Measurements from ENCODE around the gene PRR12.

Gene PRR12

DNA sequence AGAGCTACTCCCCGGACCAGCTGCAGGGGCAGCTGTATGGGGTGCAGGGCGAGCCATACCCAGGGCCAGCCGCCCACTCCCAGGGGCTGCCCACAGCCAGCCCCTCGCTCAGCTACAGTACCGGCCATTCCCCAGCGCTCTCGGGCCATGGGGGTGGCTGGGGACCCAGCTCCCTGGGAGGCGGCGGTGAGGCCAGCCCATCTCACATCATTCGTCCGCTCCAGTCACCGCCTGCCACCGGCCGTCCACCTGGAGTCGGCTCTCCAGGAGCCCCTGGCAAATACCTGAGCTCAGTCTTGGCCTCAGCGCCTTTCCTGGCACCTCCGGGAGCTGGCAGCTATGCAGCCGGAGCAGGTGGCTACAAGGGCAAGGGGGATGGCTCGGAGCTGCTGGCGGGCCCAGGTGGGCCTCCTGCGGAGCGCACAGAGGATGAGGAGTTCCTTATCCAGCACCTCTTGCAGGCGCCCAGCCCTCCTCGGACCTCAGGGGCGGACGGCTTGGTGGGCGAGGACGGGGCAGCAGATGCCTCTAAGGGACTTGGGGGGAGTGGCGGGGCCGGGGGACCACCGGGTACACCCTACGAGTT lies 4.9 kb downstream of the PRR12 start:
- Histone ChIP-seq H3K4me1 (no peaks in the 10 kb centered on the region), H3K79me2 (peaks cover 30% of the 10 kb centered on the region), H2AFZ (no peak overlapping the region), H3K9ac (no peak overlapping the region), H3K9me3 (ENCODE audit: control insufficient read depth, low read length) (no peaks in the 10 kb centered on the region), H3K27ac (no peak overlapping the region), H3K36me3 (ENCODE audit: control insufficient read depth, insufficient read depth, low read length) (no peaks in the 10 kb centered on the region), H3K4me3 (ENCODE audit: low read depth, low read length) (no peak overlapping the region), H3K4me2 (ENCODE audit: low read length) (no peak overlapping the region), H3K27me3 (ENCODE audit: control insufficient read depth, insufficient read depth, low read length) (no peaks in the 10 kb centered on the region)
- TF ChIP-seq, protein P1, sequence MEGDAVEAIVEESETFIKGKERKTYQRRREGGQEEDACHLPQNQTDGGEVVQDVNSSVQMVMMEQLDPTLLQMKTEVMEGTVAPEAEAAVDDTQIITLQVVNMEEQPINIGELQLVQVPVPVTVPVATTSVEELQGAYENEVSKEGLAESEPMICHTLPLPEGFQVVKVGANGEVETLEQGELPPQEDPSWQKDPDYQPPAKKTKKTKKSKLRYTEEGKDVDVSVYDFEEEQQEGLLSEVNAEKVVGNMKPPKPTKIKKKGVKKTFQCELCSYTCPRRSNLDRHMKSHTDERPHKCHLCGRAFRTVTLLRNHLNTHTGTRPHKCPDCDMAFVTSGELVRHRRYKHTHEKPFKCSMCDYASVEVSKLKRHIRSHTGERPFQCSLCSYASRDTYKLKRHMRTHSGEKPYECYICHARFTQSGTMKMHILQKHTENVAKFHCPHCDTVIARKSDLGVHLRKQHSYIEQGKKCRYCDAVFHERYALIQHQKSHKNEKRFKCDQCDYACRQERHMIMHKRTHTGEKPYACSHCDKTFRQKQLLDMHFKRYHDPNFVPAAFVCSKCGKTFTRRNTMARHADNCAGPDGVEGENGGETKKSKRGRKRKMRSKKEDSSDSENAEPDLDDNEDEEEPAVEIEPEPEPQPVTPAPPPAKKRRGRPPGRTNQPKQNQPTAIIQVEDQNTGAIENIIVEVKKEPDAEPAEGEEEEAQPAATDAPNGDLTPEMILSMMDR (IDR thresholded peaks at IDR 0.05) = no peak

DNA sequence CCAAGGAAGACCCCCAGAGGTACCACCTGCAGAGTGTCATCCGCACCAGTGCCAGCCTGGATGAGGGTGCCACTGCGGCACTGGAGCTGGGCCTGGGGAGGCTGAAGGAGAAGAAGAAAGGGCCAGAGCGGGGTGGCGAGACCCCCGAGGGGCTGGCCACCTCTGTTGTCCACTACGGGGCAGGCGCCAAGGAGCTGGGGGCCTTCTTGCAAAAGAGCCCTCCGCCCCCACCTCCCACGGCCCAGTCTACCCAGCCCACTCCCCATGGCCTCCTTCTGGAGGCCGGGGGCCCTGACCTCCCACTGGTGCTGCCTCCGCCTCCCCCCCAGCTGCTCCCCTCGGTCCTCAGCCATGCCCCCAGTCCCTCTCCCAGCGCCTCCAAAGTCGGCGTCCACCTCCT lies 5.4 kb downstream of the PRR12 start:
- no peak overlapping the region for H3K4me2 ChIP-seq (ENCODE audit: low read length)
- H2AFZ ChIP-seq = no peak overlapping the region
- H3K4me3 ChIP-seq (ENCODE audit: low read depth, low read length) = no peak overlapping the region
- no peaks in the 10 kb centered on the region for H3K9me3 ChIP-seq (ENCODE audit: control insufficient read depth, low read length)
- H3K4me1 ChIP-seq = no peaks in the 10 kb centered on the region
- no peaks in the 10 kb centered on the region for H3K27me3 ChIP-seq (ENCODE audit: control insufficient read depth, insufficient read depth, low read length)
- TF ChIP-seq, protein P1 (IDR thresholded peaks at IDR 0.05) = no peak
- H3K79me2 ChIP-seq = peaks cover 33% of the 10 kb centered on the region
- H3K36me3 ChIP-seq (ENCODE audit: control insufficient read depth, insufficient read depth, low read length) = no peaks in the 10 kb centered on the region
- H3K27ac ChIP-seq = no peak overlapping the region
- H3K9ac ChIP-seq = no peak overlapping the region

DNA sequence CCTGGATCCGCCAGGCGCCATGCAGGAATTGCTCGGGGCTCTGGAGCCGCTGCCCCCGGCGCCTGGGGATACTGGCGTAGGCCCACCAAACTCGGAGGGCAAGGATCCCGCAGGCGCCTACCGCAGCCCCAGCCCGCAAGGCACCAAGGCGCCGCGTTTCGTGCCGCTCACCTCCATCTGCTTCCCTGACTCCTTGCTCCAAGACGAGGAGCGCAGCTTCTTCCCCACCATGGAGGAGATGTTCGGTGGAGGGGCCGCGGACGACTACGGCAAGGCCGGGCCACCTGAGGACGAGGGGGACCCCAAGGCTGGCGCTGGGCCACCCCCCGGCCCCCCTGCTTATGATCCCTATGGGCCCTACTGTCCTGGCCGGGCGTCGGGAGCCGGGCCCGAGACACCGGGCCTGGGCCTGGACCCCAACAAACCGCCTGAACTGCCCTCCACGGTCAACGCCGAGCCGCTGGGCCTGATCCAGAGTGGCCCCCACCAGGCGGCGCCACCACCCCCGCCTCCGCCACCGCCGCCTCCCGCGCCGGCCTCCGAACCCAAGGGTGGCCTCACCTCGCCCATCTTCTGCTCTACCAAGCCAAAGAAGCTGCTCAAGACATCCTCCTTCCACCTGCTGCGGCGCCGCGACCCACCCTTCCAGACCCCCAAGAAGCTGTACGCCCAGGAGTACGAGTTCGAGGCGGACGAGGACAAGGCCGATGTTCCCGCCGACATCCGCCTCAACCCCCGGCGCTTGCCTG lies 6.1 kb downstream of the PRR12 start:
- Histone ChIP-seq H3K9me3 (ENCODE audit: control insufficient read depth, low read length) (no peaks in the 10 kb centered on the region), H3K4me3 (ENCODE audit: low read depth, low read length) (no peak overlapping the region), H3K27ac (no peak overlapping the region), H3K4me2 (ENCODE audit: low read length) (no peak overlapping the region), H3K27me3 (ENCODE audit: control insufficient read depth, insufficient read depth, low read length) (no peaks in the 10 kb centered on the region), H3K9ac (no peak overlapping the region), H3K79me2 (peaks cover 39% of the 10 kb centered on the region), H3K4me1 (no peaks in the 10 kb centered on the region), H2AFZ (no peak overlapping the region), H3K36me3 (ENCODE audit: control insufficient read depth, insufficient read depth, low read length) (no peaks in the 10 kb centered on the region)
- TF ChIP-seq, protein P1 (IDR thresholded peaks at IDR 0.05) = no peak

DNA sequence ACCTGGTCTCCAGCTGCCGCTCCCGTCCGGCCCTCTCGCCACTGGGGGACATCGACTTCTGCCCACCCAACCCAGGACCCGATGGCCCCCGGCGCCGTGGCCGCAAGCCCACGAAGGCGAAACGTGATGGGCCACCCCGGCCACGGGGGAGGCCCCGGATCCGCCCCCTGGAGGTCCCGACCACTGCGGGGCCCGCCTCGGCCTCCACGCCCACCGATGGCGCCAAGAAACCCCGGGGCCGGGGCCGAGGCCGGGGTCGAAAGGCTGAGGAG lies 6.7 kb downstream of the PRR12 start:
- Histone ChIP-seq H3K4me2 (ENCODE audit: low read length) (no peak overlapping the region), H3K4me1 (no peaks in the 10 kb centered on the region), H3K27me3 (ENCODE audit: control insufficient read depth, insufficient read depth, low read length) (no peaks in the 10 kb centered on the region), H3K9me3 (ENCODE audit: control insufficient read depth, low read length) (no peaks in the 10 kb centered on the region), H3K9ac (no peak overlapping the region), H2AFZ (no peak overlapping the region), H3K4me3 (ENCODE audit: low read depth, low read length) (no peak overlapping the region), H3K27ac (no peak overlapping the region), H3K36me3 (ENCODE audit: control insufficient read depth, insufficient read depth, low read length) (no peaks in the 10 kb centered on the region), H3K79me2 (peaks cover 42% of the 10 kb centered on the region)
- TF ChIP-seq, protein P1 (IDR thresholded peaks at IDR 0.05) = no peak

All from parathyroid adenoma (tissue), 2 donors.